ENCODE measurements around the gene CYB5R2. TPM values are rescaled to one million over a fixed set of nuclear protein-coding genes. Genes with fewer than 3 reads are reported as not detected.

Gene CYB5R2
- total RNA-seq, 6 experiments from 2014 or later, result 11.7 to 15.0 (median 12.4) TPM

DNA sequence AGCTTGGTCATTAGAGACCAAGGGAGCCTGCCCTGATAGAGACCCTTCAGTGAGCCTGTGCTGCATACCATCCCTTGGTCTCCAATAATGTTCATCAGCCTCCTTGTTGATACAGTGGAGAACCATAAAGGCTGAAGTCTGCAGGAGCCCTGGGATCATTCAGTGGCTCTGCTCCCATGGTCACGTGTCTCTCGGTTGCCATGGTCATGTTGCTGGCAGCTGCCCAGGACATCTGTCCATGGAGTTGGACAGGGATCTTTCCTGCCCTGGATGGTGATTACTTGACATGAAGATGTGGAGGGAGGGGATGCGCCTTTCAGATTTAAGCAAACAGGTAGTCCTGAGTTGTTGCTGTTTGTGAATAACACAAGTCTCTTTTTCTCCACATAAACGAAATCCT is 38.2 kb downstream of the CYB5R2 start:
- H3K27ac Mint-ChIP-seq, result no peak overlapping the region
- TF ChIP-seq, protein P1, sequence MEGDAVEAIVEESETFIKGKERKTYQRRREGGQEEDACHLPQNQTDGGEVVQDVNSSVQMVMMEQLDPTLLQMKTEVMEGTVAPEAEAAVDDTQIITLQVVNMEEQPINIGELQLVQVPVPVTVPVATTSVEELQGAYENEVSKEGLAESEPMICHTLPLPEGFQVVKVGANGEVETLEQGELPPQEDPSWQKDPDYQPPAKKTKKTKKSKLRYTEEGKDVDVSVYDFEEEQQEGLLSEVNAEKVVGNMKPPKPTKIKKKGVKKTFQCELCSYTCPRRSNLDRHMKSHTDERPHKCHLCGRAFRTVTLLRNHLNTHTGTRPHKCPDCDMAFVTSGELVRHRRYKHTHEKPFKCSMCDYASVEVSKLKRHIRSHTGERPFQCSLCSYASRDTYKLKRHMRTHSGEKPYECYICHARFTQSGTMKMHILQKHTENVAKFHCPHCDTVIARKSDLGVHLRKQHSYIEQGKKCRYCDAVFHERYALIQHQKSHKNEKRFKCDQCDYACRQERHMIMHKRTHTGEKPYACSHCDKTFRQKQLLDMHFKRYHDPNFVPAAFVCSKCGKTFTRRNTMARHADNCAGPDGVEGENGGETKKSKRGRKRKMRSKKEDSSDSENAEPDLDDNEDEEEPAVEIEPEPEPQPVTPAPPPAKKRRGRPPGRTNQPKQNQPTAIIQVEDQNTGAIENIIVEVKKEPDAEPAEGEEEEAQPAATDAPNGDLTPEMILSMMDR (IDR thresholded peaks at IDR 0.05), result no peak
- peaks cover 14% of the 10 kb centered on the region for H3K36me3 Mint-ChIP-seq (ENCODE audit: low read depth)
- DNase-seq, result no peak
- no peak overlapping the region for H3K4me3 Mint-ChIP-seq
- H3K4me1 Mint-ChIP-seq (ENCODE audit: low read depth), result peaks cover 27% of the 10 kb centered on the region
- no peaks in the 10 kb centered on the region for H3K27me3 Mint-ChIP-seq (ENCODE audit: insufficient read depth)
- no peaks in the 10 kb centered on the region for H3K9me3 Mint-ChIP-seq

GRCh38 chr11:7632211-7632610 is 41.1 kb downstream of the CYB5R2 start:
- no peak overlapping the region for H3K4me3 Mint-ChIP-seq
- H3K36me3 Mint-ChIP-seq (ENCODE audit: low read depth), result peaks cover 10% of the 10 kb centered on the region
- no peak overlapping the region for H3K27ac Mint-ChIP-seq
- no peak for DNase-seq
- no peaks in the 10 kb centered on the region for H3K27me3 Mint-ChIP-seq (ENCODE audit: insufficient read depth)
- TF ChIP-seq, protein P1 (IDR thresholded peaks at IDR 0.05), result no peak
- peaks cover 8% of the 10 kb centered on the region for H3K4me1 Mint-ChIP-seq (ENCODE audit: low read depth)
- H3K9me3 Mint-ChIP-seq, result no peaks in the 10 kb centered on the region

DNA sequence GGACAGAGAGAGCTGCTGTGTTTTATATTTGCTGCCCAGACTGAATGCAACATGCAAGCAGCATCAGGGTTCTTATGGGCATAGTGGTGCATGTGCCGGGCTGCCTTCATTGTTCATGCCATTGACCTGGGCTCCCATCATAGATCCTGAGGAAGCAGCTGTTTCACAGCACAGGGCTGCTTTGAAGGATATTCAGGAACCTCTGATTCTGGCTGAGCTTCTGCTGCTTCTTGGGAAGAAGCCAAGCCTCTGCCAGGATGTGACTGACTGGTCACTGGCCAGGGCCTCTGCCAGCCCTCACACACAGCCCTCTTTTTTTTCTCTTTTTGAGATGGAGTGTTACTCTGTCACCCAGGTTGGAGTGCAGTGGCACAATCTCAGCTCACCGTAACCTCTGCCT is 43.3 kb downstream of the CYB5R2 start:
- Mint-ChIP-seq H3K27me3 (ENCODE audit: insufficient read depth) (no peaks in the 10 kb centered on the region), H3K27ac (no peak overlapping the region)
- DNase-seq, result no peak

GRCh38 chr11:7628660-7629059 is 44.6 kb downstream of the CYB5R2 start:
- no peak for DNase-seq
- Mint-ChIP-seq H3K9me3 (no peaks in the 10 kb centered on the region), H3K27me3 (ENCODE audit: insufficient read depth) (no peaks in the 10 kb centered on the region), H3K4me3 (no peak overlapping the region), H3K27ac (no peak overlapping the region), H3K4me1 (ENCODE audit: low read depth) (no peaks in the 10 kb centered on the region), H3K36me3 (ENCODE audit: low read depth) (no peaks in the 10 kb centered on the region)
- TF ChIP-seq, protein P1 (IDR thresholded peaks at IDR 0.05), result no peak

More for the DNA sequence above, 43.3 kb downstream of the CYB5R2 start:
- no peak overlapping the region for H3K4me3 Mint-ChIP-seq
- H3K36me3 Mint-ChIP-seq (ENCODE audit: low read depth), result peaks cover 5% of the 10 kb centered on the region; the same call in 1 of the 2 replicates
- H3K9me3 Mint-ChIP-seq, result no peaks in the 10 kb centered on the region
- TF ChIP-seq, protein P1 (IDR thresholded peaks at IDR 0.05), result no peak
- H3K4me1 Mint-ChIP-seq (ENCODE audit: low read depth), result no peaks in the 10 kb centered on the region

- Mint-ChIP-seq H3K36me3 (ENCODE audit: low read depth) (no peaks in the 10 kb centered on the region), H3K9me3 (no peaks in the 10 kb centered on the region)
These were observed 50.6 kb downstream of the CYB5R2 start for GRCh38 chr11:7622721-7623120.

More at GRCh38 chr11:7622721-7623120, 50.6 kb downstream of the CYB5R2 start:
- no peak overlapping the region for H3K27ac Mint-ChIP-seq
- no peak overlapping the region for H3K4me3 Mint-ChIP-seq
- no peaks in the 10 kb centered on the region for H3K27me3 Mint-ChIP-seq (ENCODE audit: insufficient read depth)
- no peak for DNase-seq
- TF ChIP-seq, protein P1 (IDR thresholded peaks at IDR 0.05), result no peak
- H3K4me1 Mint-ChIP-seq (ENCODE audit: low read depth), result no peaks in the 10 kb centered on the region
